ENCODE measurements around the gene STRN4. TPM values are rescaled to one million over a fixed set of nuclear protein-coding genes. Genes with fewer than 3 reads are reported as not detected.

STRN4 gene
- polyA plus RNA-seq, 4 donors = 74.9 to 113 (median 91.5) TPM

DNA sequence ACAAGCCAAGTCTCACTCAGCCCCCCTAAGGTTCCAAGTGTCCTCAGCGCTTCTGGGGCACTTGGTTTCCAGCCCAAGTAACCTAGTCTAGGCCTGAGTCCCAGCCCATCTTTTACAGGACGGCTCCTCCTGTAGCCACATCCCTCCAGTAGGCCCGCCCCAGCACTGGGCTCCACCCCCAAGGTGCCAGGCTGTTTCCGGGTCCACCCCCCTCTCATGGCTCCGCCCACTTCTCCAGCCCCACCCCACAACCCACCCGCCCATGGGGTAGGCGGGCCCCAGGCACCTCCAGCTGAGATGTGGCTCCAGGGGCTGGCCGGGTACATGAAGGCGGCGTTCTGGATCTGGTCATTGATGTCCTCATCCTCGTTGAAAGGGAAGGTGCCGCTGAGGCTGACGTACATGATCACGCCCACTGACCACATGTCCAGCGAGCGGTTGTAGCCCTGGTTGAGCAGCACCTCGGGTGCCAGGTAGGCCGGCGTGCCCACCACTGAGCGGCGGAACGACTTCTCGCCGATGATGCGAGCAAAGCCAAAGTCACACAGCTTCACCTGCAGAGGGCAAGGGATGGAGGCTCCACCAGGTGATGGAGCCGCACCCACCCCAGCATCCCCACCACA is 68.0 kb downstream of the STRN4 start:
- DNase-seq (ENCODE audit: low read depth in 4 of 4, low spot score in 2 of 4) = no peak

DNA sequence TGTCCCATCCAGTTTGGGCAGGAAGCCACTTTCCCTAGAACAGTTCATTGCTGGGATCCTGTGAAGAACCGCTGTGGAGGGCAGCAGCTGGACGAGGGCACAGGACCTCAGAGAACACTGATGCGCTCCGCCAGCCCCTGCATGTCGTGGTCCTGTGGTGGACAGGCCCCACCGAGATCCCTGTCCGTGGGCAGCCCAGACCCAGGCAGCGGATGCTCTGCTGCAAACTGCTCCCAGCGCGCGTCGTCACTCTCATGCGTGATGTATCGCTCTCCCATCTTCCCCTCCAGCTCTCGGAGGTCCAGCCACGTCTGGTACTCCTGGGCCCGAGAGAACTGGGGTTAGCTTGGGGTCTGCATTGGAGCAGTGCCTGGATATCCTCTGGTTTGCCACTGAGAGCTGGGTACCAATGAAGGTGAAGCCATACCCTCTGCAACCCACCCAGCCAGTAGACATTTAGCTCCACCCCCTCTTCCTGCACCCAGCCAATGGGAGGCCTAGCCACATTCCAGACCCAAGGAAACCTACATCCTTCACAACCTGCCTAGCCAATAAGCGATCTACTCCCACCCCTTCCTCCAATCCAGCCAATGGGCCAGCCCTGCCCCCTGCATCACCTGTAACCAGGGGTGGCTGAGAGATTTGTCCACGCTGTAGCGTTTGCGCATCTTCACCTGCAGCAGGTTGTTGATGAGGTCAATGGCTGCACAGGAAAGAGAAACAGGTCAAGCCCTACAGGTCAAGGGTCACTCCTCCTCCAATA is 71.7 kb downstream of the STRN4 start:
- DNase-seq (ENCODE audit: low read depth in 4 of 4, low spot score in 2 of 4) = no peak

DNA sequence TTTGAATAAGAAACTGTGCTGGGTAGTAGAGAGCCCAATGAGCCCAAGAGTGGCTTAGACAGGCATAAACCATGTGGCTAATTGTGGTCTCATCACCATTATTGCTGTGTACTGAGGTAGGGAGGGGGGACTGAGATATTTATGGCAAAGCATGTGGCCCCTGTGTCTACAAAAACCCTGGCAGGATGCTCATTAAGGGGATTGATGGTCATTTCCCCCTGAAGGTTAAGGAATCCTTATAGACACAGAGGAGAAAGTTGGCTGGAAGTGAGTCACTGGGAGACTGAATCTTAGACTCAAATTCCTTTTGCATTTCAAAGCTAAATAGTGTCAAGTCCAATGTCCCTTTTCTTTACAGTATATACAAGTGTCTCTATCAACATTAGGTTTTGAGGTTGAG is 75.4 kb downstream of the STRN4 start:
- DNase-seq (ENCODE audit: low read depth in 4 of 4, low spot score in 2 of 4) = no peak

Other genes starting within 250 kb of the STRN4 start
- gene CALM3, start 145.1 kb downstream of the STRN4 start, polyA plus RNA-seq (ENCODE audit: insufficient read length in 4 of 4) = 100 to 1,000 TPM; 405 to 493 (median 431) TPM
- gene PTGIR, start 121.4 kb downstream of the STRN4 start, polyA plus RNA-seq (ENCODE audit: insufficient read length in 4 of 4) = 1 to 10 TPM; 2.1 to 3.1 (median 2.5) TPM
- gene GNG8, start 110.2 kb downstream of the STRN4 start, polyA plus RNA-seq (ENCODE audit: insufficient read length in 4 of 4) = 1 to 10 TPM; 1.2 to 7.7 (median 4.1) TPM
- gene DACT3, start 85.3 kb downstream of the STRN4 start, polyA plus RNA-seq (ENCODE audit: insufficient read length in 4 of 4) = 10 to 100 TPM; 24.0 to 33.8 (median 30.0) TPM
- gene PRKD2, start 29.3 kb downstream of the STRN4 start, polyA plus RNA-seq (ENCODE audit: insufficient read length in 4 of 4) = 10 to 100 TPM; 31.1 to 53.7 (median 41.1) TPM
- 10 to 100 TPM; 15.7 to 29.3 (median 26.4) TPM for gene FKRP, start 393 bp downstream of the STRN4 start, polyA plus RNA-seq (ENCODE audit: insufficient read length in 4 of 4)
- gene SLC1A5, start 42.1 kb upstream of the STRN4 start, polyA plus RNA-seq (ENCODE audit: insufficient read length in 4 of 4) = 10 to 100 TPM; 39.3 to 47.1 (median 43.0) TPM
- 100 to 1,000 TPM in 2 of 4 donors, 10 to 100 TPM in 2; 83.5 to 112 (median 100) TPM for gene AP2S1, start 104.4 kb upstream of the STRN4 start, polyA plus RNA-seq (ENCODE audit: insufficient read length in 4 of 4)
- 10 to 100 TPM; 46.3 to 55.2 (median 48.6) TPM for gene ARHGAP35, start 114.5 kb upstream of the STRN4 start, polyA plus RNA-seq (ENCODE audit: insufficient read length in 4 of 4)

Measured in left renal cortex interstitium (tissue), 4 donors.